H1 (cell line): ENCODE measurements around the gene MMP24. TPM values are rescaled to one million over a fixed set of nuclear protein-coding genes. Genes with fewer than 3 reads are reported as not detected.

ENCODE experiments used
- CTCF ChIA-PET: fragments of 300-600 bp; sonication (Branson Sonifier 250); formaldehyde crosslinking; loops from one replicate; lab custom pipeline; 2021; ENCODE audit not compliant: partially characterized antibody; lab: Charles Lee
- POLR2A ChIA-PET: fragments of 300-600 bp; sonication (Branson Sonifier 250); formaldehyde crosslinking; loops from one replicate; lab custom pipeline; 2021; ENCODE audit warnings: inconsistent platforms; ENCODE audit not compliant: partially characterized antibody; lab: Charles Lee
- DNase-seq, 2 experiments: peaks; one replicate each; pipeline versions ENCODE4 v3.0.0 to v3.0.0-alpha.2; 2010 to 2022; ENCODE audit warnings: low spot score in 2 of 2, low read depth in 1 of 2, mixed read lengths in 1 of 2
- FAIRE-seq: peaks from 2 replicates; lab custom pipeline; 2011; peaks lifted over from hg19 to GRCh38; lab: Jason Lieb, UNC
- H2AFZ ChIP-seq: 2 replicates; pipeline ENCODE4 v1.8.1; 2012; ENCODE audit warnings: low read length, inconsistent platforms
- H2AK5ac ChIP-seq: 2 replicates; pipeline ENCODE4 v1.6.1; 2013; ENCODE audit warnings: low read depth, low read length
- H2BK120ac ChIP-seq: replicated peaks from 2 replicates; pipeline ENCODE3; 2013; ENCODE audit warnings: low read depth, low read length, inconsistent platforms
- H2BK12ac ChIP-seq: 2 replicates; pipeline ENCODE4 v1.6.1; 2013; ENCODE audit warnings: low read depth, low read length
- H2BK15ac ChIP-seq: 2 replicates; pipeline ENCODE4 v1.6.1; 2013; ENCODE audit warnings: low read length
- H2BK20ac ChIP-seq: 2 replicates; pipeline ENCODE4 v1.6.1; 2013; ENCODE audit warnings: low read length
- H2BK5ac ChIP-seq: 2 replicates; pipeline ENCODE4 v1.6.1; 2013; ENCODE audit warnings: low read depth, low read length
- H3K14ac ChIP-seq: 2 replicates; pipeline ENCODE4 v1.6.1; 2013; ENCODE audit warnings: inconsistent platforms; ENCODE audit not compliant: insufficient read length
- H3K18ac ChIP-seq: 2 replicates; pipeline ENCODE4 v1.6.1; 2013; ENCODE audit warnings: low read length; ENCODE audit errors: extremely low read depth
- H3K23ac ChIP-seq: 2 replicates; pipeline ENCODE4 v1.6.1; 2013; ENCODE audit warnings: inconsistent platforms; ENCODE audit not compliant: insufficient read length
- H3K23me2 ChIP-seq: 2 replicates; pipeline ENCODE4 v1.6.1; 2013; ENCODE audit warnings: low read depth, low read length
- H3K27ac ChIP-seq: 2 replicates; pipeline ENCODE4 v1.6.1; 2011; ENCODE audit warnings: low read depth, low read length, inconsistent platforms
- H3K27me3 ChIP-seq, 4 experiments: replicated peaks in 1 of 4; 1 replicate in 1 of 4; 2 replicates in 3 of 4; pipeline versions ENCODE4 v1.6.1 to v1.8.1; 2011 to 2013; ENCODE audit warnings: low read length in 3 of 4, mild to moderate bottlenecking in 3 of 4, inconsistent platforms in 2 of 4, mixed read lengths in 2 of 4, moderate library complexity in 1 of 4; ENCODE audit not compliant: control insufficient read depth in 3 of 4, insufficient read depth in 3 of 4; ENCODE audit errors: extremely low read depth in 1 of 4
- H3K36me3 ChIP-seq, 4 experiments: 2 replicates each; pipeline versions ENCODE4 v1.6.1 to v1.8.1; 2011 to 2013; ENCODE audit warnings: mild to moderate bottlenecking in 4 of 4, low read length in 3 of 4, moderate library complexity in 2 of 4, control low read depth in 1 of 4, inconsistent platforms in 1 of 4; ENCODE audit not compliant: insufficient read depth in 4 of 4, control insufficient read depth in 2 of 4
- H3K4ac ChIP-seq: replicated peaks from 2 replicates; pipeline ENCODE3; 2013; ENCODE audit warnings: low read length, low read depth, mixed read lengths, inconsistent platforms; ENCODE audit not compliant: insufficient read length
- H3K4me1 ChIP-seq, 4 experiments: replicated peaks in 1 of 4; 1 replicate in 1 of 4; 2 replicates in 3 of 4; pipeline versions ENCODE4 v1.6.1 to v1.8.1; 2011 to 2013; ENCODE audit warnings: low read length in 3 of 4, inconsistent platforms in 2 of 4, mixed read lengths in 1 of 4; ENCODE audit not compliant: insufficient read depth in 4 of 4, control insufficient read depth in 3 of 4
- H3K4me2 ChIP-seq, 2 experiments: 2 replicates each; pipeline versions ENCODE4 v1.6.1 to v1.8.1; 2011 to 2013; ENCODE audit warnings: low read depth in 2 of 2, low read length in 2 of 2, control low read depth in 1 of 2, inconsistent platforms in 1 of 2, mild to moderate bottlenecking in 1 of 2; ENCODE audit not compliant: insufficient read depth in 1 of 2
- H3K4me3 ChIP-seq, 4 experiments: fragments of 200-600, 300-600 bp in 1 of 4; sonication (generic), shearing (Covaris generic), sonication (Bioruptor Twin) in 1 of 4; 2 replicates each; pipeline versions ENCODE4 v1.5.1 to v1.8.1; 2011 to 2016; ENCODE audit warnings: low read length in 4 of 4, low read depth in 3 of 4, control low read depth in 2 of 4, inconsistent platforms in 2 of 4, mild to moderate bottlenecking in 2 of 4, mixed read lengths in 1 of 4, moderate library complexity in 1 of 4; ENCODE audit not compliant: insufficient read depth in 2 of 4; ENCODE audit errors: extremely low read depth in 1 of 4
- H3K56ac ChIP-seq: replicated peaks from 2 replicates; pipeline ENCODE3; 2013; ENCODE audit warnings: low read depth, mild to moderate bottlenecking, mixed read lengths, low read length, inconsistent platforms; ENCODE audit not compliant: insufficient read length
- H3K79me1 ChIP-seq: 2 replicates; pipeline ENCODE4 v1.6.1; 2013; ENCODE audit warnings: low read depth, low read length, control low read depth
- H3K79me2 ChIP-seq, 2 experiments: 2 replicates each; pipeline versions ENCODE4 v1.6.1 to v1.8.1; 2012 to 2013; ENCODE audit warnings: low read length in 2 of 2, mild to moderate bottlenecking in 2 of 2, inconsistent platforms in 1 of 2; ENCODE audit not compliant: insufficient read depth in 2 of 2, control insufficient read depth in 1 of 2
- H3K9ac ChIP-seq, 4 experiments: replicated peaks in 1 of 4; 1 replicate in 1 of 4; 2 replicates in 3 of 4; pipeline versions ENCODE4 v1.6.1 to v1.8.1; 2011 to 2013; ENCODE audit warnings: low read depth in 3 of 4, low read length in 3 of 4, control low read depth in 2 of 4, mild to moderate bottlenecking in 2 of 4, moderate library complexity in 2 of 4, inconsistent platforms in 1 of 4; ENCODE audit errors: extremely low read depth in 1 of 4
- H3K9me3 ChIP-seq, 2 experiments: 2 replicates each; pipeline versions ENCODE4 v1.6.1 to v1.8.1; 2012 to 2013; ENCODE audit warnings: mild to moderate bottlenecking in 2 of 2, moderate library complexity in 2 of 2, control low read depth in 1 of 2, inconsistent platforms in 1 of 2, low read depth in 1 of 2, low read length in 1 of 2, mixed read lengths in 1 of 2; ENCODE audit not compliant: insufficient read depth in 2 of 2
- H4K20me1 ChIP-seq, 2 experiments: replicated peaks in 1 of 2; 2 replicates each; pipeline versions ENCODE3 to v1.8.1; 2011 to 2013; ENCODE audit warnings: inconsistent platforms in 2 of 2, low read length in 2 of 2, mild to moderate bottlenecking in 1 of 2; ENCODE audit not compliant: insufficient read depth in 2 of 2, control insufficient read depth in 1 of 2
- H4K5ac ChIP-seq: 2 replicates; pipeline ENCODE4 v1.6.1; 2013; ENCODE audit warnings: low read length, low read depth, mixed read lengths, inconsistent platforms; ENCODE audit not compliant: insufficient read length
- H4K8ac ChIP-seq: 2 replicates; pipeline ENCODE4 v1.8.0; 2013; ENCODE audit warnings: mild to moderate bottlenecking, moderate library complexity, low read length, inconsistent platforms; ENCODE audit not compliant: insufficient read depth; ENCODE audit errors: extremely low read depth
- H4K91ac ChIP-seq: replicated peaks from 2 replicates; pipeline ENCODE3; 2013; ENCODE audit warnings: low read length, mixed read lengths, inconsistent platforms; ENCODE audit not compliant: insufficient read length
- BACH1 ChIP-seq: IDR thresholded peaks from 2 replicates; pipeline ENCODE4 v1.6.1; 2012; ENCODE audit warnings: low read length, improper control_type of control experiment
- MAFK ChIP-seq: IDR thresholded peaks from 2 replicates; pipeline ENCODE4 v1.6.1; 2012; ENCODE audit warnings: low read depth, mild to moderate bottlenecking, improper control_type of control experiment, low read length
- SIX5 ChIP-seq: IDR thresholded peaks from 2 replicates; pipeline ENCODE4 v1.6.1; 2011; ENCODE audit warnings: mild to moderate bottlenecking, low read depth, low read length
- WGBS, 2 experiments: shearing (Covaris generic) in 1 of 2; methylation state at CpG; one replicate each; pipeline versions ENCODE4 v1.1.6 to v1.1.7; 2013 to 2015; ENCODE audit warnings: low lambda C conversion rate in 2 of 2, mixed read lengths in 2 of 2, inconsistent platforms in 1 of 2, low coverage in 1 of 2, missing lambda C conversion rate in 1 of 2; ENCODE audit not compliant: insufficient replicate concordance in 2 of 2, insufficient coverage in 1 of 2, insufficient read length in 1 of 2; ENCODE audit errors: extremely low coverage in 1 of 2, missing lambda C conversion rate in 1 of 2; 5-methylcytosine and 5-hydroxymethylcytosine counted together
- polyA plus RNA-seq, 7 experiments: library from polyadenylated mRNA; depleted of rRNA in 3 of 7; stranded (reverse) in 5 of 7; unstranded in 2 of 7; fragments of >200 nt in 5 of 7; fragments of 200-250 nt in 2 of 7; gene quantifications; 1 replicate in 5 of 7; 2 replicates in 1 of 7; 4 replicates in 1 of 7; pipeline versions ENCODE4 v1.2.1 to v1.2.3, GENCODE V29; 2011 to 2013; ENCODE audit warnings: missing spikeins in 2 of 7, mixed read lengths in 2 of 7
- total RNA-seq: library from RNA; stranded (reverse); fragmentation: NEBNext Ultra II Directional; extraction: Animal tissue kit (Norgen Biotek cat#: 25700); gene quantifications from 2 replicates; pipeline ENCODE4 v1.2.1, GENCODE V29; 2021

The MMP24 gene
- total and polyA plus RNA-seq, 2 of the 8 experiments (the other 6 are each of a cell fraction or from before 2014, with no cell fraction given) = 18.8 to 21.4 TPM

GRCh38 chr20:35312318-35312717 is 85.8 kb downstream of the MMP24 start:
- no peak overlapping the region for H3K18ac ChIP-seq
- no peak overlapping the region for H2AFZ ChIP-seq
- H3K36me3 ChIP-seq = peaks cover 0 to 4% (median 0%) of the 10 kb centered on the region in 4 experiments; a peak in 1 of 8 replicates
- FAIRE-seq (no peak), DNase-seq (no peak)
- H4K91ac ChIP-seq = no peak overlapping the region
- H3K23me2 ChIP-seq = no peaks in the 10 kb centered on the region
- no peak overlapping the region for H3K23ac ChIP-seq
- H2BK15ac ChIP-seq = no peak overlapping the region
- ChIA-PET POLR2A (interaction anchor here (1.0 to 1.2 kb wide), 2 partner anchors 8 to 28 kb away, joined by 3 to 4 read pairs; no protein-coding TSS in a partner anchor), CTCF (interaction anchor here (1.7 to 2.1 kb wide), 2 partner anchors 8 to 10 kb away, joined by 5 to 17 read pairs; no protein-coding TSS in a partner anchor)
- H3K27me3 ChIP-seq = no peaks in the 10 kb centered on the region
- H3K56ac ChIP-seq = no peak overlapping the region
- no peaks in the 10 kb centered on the region for H3K9me3 ChIP-seq
- H3K4ac ChIP-seq = no peak overlapping the region
- H2BK120ac ChIP-seq = no peak overlapping the region
- H3K79me1 ChIP-seq = no peaks in the 10 kb centered on the region; the same call in 1 of the 2 replicates
- no peak overlapping the region for H3K4me2 ChIP-seq
- 60% methylated on average over 1 of the region's 1 CpG; no CpG with 5 or more reads in 1 of the 2 experiments for WGBS, 2 experiments
- no peak overlapping the region for H3K4me3 ChIP-seq
- H3K4me1 ChIP-seq = peaks cover 0 to 8% (median 6%) of the 10 kb centered on the region in 4 experiments; a peak in 4 of 7 replicates
- no peak overlapping the region for H2BK12ac ChIP-seq
- H4K8ac ChIP-seq = no peak overlapping the region
- H3K79me2 ChIP-seq = no peaks in the 10 kb centered on the region
- H2AK5ac ChIP-seq = no peak overlapping the region
- H3K14ac ChIP-seq = no peak overlapping the region
- H2BK5ac ChIP-seq = no peak overlapping the region
- no peak overlapping the region for H3K9ac ChIP-seq
- no peak overlapping the region for H4K5ac ChIP-seq
- H4K20me1 ChIP-seq = no peaks in the 10 kb centered on the region
- no peak overlapping the region for H3K27ac ChIP-seq
- TF ChIP-seq BACH1 (peak; percentile 87), MAFK (peak; percentile 53; the same call in 1 of the 2 replicates), SIX5 (no peak)
- TF ChIP-seq, all 59 proteins: peak for 2
- H2BK20ac ChIP-seq = no peak overlapping the region
